Lung microvascular endothelial cell (primary cell): Measurements from ENCODE around the gene SARS2. TPM values are rescaled to one million over a fixed set of nuclear protein-coding genes. Genes with fewer than 3 reads are reported as not detected.

Source experiments
- DNase-seq, 2 donors: peaks; one replicate each; pipeline versions ENCODE4 v3.0.0 to v3.0.0-alpha.2; 2010; ENCODE audit warnings: low read depth in 2 of 2
- total RNA-seq: library from RNA; depleted of rRNA; stranded (reverse); fragments of >200 nt; gene quantifications from 2 replicates; pipeline ENCODE4 v1.2.1, GENCODE V29; 2014

SARS2 gene
- total RNA-seq, 1 donor from 2014 or later, result 16.5 TPM

- DNase-seq, result peak in 1 of 2 donors; percentile 14
Observed at GRCh38 chr19:38917921-38918491, 12.6 kb downstream of the SARS2 start.

- no peak for DNase-seq
Observed at GRCh38 chr19:38917516-38917915, 13.0 kb downstream of the SARS2 start.

GRCh38 chr19:38915329-38916321, 14.9 kb downstream of the SARS2 start:
- DNase-seq, result no peak

GRCh38 chr19:38913958-38914357, 16.6 kb downstream of the SARS2 start:
- DNase-seq, result no peak

- no peak for DNase-seq
Observed at GRCh38 chr19:38912600-38913514, 17.7 kb downstream of the SARS2 start.

- DNase-seq, result no peak
Observed at GRCh38 chr19:38911388-38912001, 19.1 kb downstream of the SARS2 start.

- no peak for DNase-seq
Observed at GRCh38 chr19:38910488-38910887, 20.1 kb downstream of the SARS2 start.

- no peak for DNase-seq
Observed at GRCh38 chr19:38908911-38909310, 21.7 kb downstream of the SARS2 start.

- no peak for DNase-seq
Observed at GRCh38 chr19:38907670-38908069, 22.9 kb downstream of the SARS2 start.

- DNase-seq, result no peak
Observed at GRCh38 chr19:38907227-38907626, 23.3 kb downstream of the SARS2 start.

GRCh38 chr19:38905620-38906019, 24.9 kb downstream of the SARS2 start:
- DNase-seq, result no peak

GRCh38 chr19:38904581-38905539, 25.7 kb downstream of the SARS2 start:
- DNase-seq, result no peak

GRCh38 chr19:38901683-38902082, 28.9 kb downstream of the SARS2 start:
- no peak for DNase-seq

GRCh38 chr19:38900743-38901190, 29.8 kb downstream of the SARS2 start:
- no peak for DNase-seq

GRCh38 chr19:38900202-38900629, 30.3 kb downstream of the SARS2 start:
- no peak for DNase-seq

- DNase-seq, result peak; percentile 100
Observed at GRCh38 chr19:38899447-38900201, 30.9 kb downstream of the SARS2 start, which contains the start of the genes NFKBIB and SIRT2. Gene NFKBIB (plus strand): TSS chr19:38899969. CDS start chr19:38900033, 64 bp downstream. Gene SIRT2 (minus strand): TSS chr19:38899618. CDS start chr19:38899521, 97 bp downstream.

- peak in 1 of 2 donors; percentile 19 for DNase-seq
Observed at GRCh38 chr19:38898788-38899446, 31.6 kb downstream of the SARS2 start.

GRCh38 chr19:38894968-38895367, 35.6 kb downstream of the SARS2 start:
- DNase-seq, result no peak
